ENCODE measurements around the gene MPI.
A peak's percentile ranks its signal among the peaks of the same experiment; 100 is the strongest.

Gene MPI

DNA sequence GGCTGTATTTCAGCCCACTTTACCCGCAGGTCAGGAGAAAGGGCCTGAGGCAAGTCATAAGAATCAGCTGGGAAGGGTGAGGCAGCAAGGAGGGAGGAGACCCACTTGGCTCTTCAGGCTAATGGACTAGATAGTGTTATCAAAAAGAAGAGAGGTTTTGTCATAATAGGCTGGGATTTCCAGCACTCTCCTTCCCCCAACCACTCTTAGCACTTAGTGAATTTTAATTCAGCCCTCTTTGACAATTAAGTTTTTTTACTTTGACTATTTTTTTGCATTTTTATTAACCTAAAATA is 771 bp downstream of the MPI start:
- Histone ChIP-seq H3K4me3 (ENCODE audit: low read length) (peak overlapping the region; percentile 85), H3K36me3 (replicated peaks; ENCODE audit: low read depth, low read length) (peaks cover 31% of the 10 kb centered on the region), H3K4me2 (ENCODE audit: low read length) (peak overlapping the region; percentile 98), H2AFZ (ENCODE audit: low read depth, low read length) (no peak overlapping the region), H3K9ac (ENCODE audit: low read length) (peak overlapping the region; percentile 93), H3K4me1 (ENCODE audit: low read length) (peaks cover 48% of the 10 kb centered on the region), H3K27ac (ENCODE audit: low read length) (peak overlapping the region; percentile 92), H3K9me3 (ENCODE audit: insufficient read depth, low read length) (no peaks in the 10 kb centered on the region), H3K79me2 (ENCODE audit: low read length) (peaks cover 38% of the 10 kb centered on the region), H3K27me3 (ENCODE audit: low read depth, low read length) (no peaks in the 10 kb centered on the region), H4K20me1 (ENCODE audit: insufficient read depth, low read length) (no peaks in the 10 kb centered on the region)
- no peak for TF ChIP-seq EZH2phosphoT487 (IDR thresholded peaks at IDR 0.05; ENCODE audit: low read depth)
- TF ChIP-seq, protein P1, sequence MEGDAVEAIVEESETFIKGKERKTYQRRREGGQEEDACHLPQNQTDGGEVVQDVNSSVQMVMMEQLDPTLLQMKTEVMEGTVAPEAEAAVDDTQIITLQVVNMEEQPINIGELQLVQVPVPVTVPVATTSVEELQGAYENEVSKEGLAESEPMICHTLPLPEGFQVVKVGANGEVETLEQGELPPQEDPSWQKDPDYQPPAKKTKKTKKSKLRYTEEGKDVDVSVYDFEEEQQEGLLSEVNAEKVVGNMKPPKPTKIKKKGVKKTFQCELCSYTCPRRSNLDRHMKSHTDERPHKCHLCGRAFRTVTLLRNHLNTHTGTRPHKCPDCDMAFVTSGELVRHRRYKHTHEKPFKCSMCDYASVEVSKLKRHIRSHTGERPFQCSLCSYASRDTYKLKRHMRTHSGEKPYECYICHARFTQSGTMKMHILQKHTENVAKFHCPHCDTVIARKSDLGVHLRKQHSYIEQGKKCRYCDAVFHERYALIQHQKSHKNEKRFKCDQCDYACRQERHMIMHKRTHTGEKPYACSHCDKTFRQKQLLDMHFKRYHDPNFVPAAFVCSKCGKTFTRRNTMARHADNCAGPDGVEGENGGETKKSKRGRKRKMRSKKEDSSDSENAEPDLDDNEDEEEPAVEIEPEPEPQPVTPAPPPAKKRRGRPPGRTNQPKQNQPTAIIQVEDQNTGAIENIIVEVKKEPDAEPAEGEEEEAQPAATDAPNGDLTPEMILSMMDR (IDR thresholded peaks at IDR 0.05; ENCODE audit: low read depth, low read length): no peak

- Histone ChIP-seq H3K27me3 (ENCODE audit: low read depth, low read length) (no peaks in the 10 kb centered on the region), H3K36me3 (replicated peaks; ENCODE audit: low read depth, low read length) (peaks cover 40% of the 10 kb centered on the region), H2AFZ (ENCODE audit: low read depth, low read length) (no peak overlapping the region), H3K27ac (ENCODE audit: low read length) (peak overlapping the region; percentile 92), H3K4me1 (ENCODE audit: low read length) (peaks cover 42% of the 10 kb centered on the region), H3K4me3 (ENCODE audit: low read length) (peak overlapping the region; percentile 85), H3K9ac (ENCODE audit: low read length) (peak overlapping the region; percentile 93; the same call in 1 of the 2 replicates), H4K20me1 (ENCODE audit: insufficient read depth, low read length) (no peaks in the 10 kb centered on the region), H3K4me2 (ENCODE audit: low read length) (peak overlapping the region; percentile 98), H3K9me3 (ENCODE audit: insufficient read depth, low read length) (no peaks in the 10 kb centered on the region), H3K79me2 (ENCODE audit: low read length) (peaks cover 38% of the 10 kb centered on the region)
- TF ChIP-seq, protein P1 (IDR thresholded peaks at IDR 0.05; ENCODE audit: low read depth, low read length): no peak
- no peak for TF ChIP-seq EZH2phosphoT487 (IDR thresholded peaks at IDR 0.05; ENCODE audit: low read depth)
These were observed 1.6 kb downstream of the MPI start for GRCh38 chr15:74891469-74891868.

- Histone ChIP-seq H3K4me2 (ENCODE audit: low read length) (peak overlapping the region; percentile 98), H3K36me3 (replicated peaks; ENCODE audit: low read depth, low read length) (peaks cover 48% of the 10 kb centered on the region), H3K9ac (ENCODE audit: low read length) (peak overlapping the region; percentile 93), H3K9me3 (ENCODE audit: insufficient read depth, low read length) (no peaks in the 10 kb centered on the region), H3K79me2 (ENCODE audit: low read length) (peaks cover 38% of the 10 kb centered on the region), H3K4me3 (ENCODE audit: low read length) (peak overlapping the region; percentile 85), H4K20me1 (ENCODE audit: insufficient read depth, low read length) (no peaks in the 10 kb centered on the region), H3K27ac (ENCODE audit: low read length) (peak overlapping the region; percentile 92), H3K27me3 (ENCODE audit: low read depth, low read length) (no peaks in the 10 kb centered on the region), H2AFZ (ENCODE audit: low read depth, low read length) (no peak overlapping the region), H3K4me1 (ENCODE audit: low read length) (peaks cover 41% of the 10 kb centered on the region)
- TF ChIP-seq, protein P1 (IDR thresholded peaks at IDR 0.05; ENCODE audit: low read depth, low read length): peak; percentile 32
- no peak for TF ChIP-seq EZH2phosphoT487 (IDR thresholded peaks at IDR 0.05; ENCODE audit: low read depth)
These were observed 2.5 kb downstream of the MPI start for GRCh38 chr15:74892313-74892712.

DNA sequence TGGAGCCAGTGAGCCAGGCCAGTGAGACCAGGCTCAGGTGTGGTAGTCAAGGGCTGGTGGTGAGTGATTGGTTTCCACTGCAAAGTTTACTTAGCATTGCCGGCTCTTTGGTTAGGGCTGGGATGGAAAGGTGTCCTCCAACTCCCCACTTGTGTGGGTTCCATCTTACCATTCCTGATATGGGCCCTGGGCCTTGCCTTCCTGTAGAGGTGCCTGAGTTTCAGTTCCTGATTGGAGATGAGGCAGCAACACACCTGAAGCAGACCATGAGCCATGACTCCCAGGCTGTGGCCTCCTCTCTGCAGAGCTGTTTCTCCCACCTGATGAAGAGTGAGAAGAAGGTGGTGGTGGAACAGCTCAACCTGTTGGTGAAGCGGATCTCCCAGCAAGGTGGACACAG is 3.1 kb downstream of the MPI start:
- no peaks in the 10 kb centered on the region for H3K9me3 ChIP-seq (ENCODE audit: insufficient read depth, low read length)
- TF ChIP-seq, protein P1 (IDR thresholded peaks at IDR 0.05; ENCODE audit: low read depth, low read length): no peak
- TF ChIP-seq EZH2phosphoT487 (IDR thresholded peaks at IDR 0.05; ENCODE audit: low read depth): no peak
- peak overlapping the region; percentile 80 for H3K9ac ChIP-seq (ENCODE audit: low read length)
- peaks cover 55% of the 10 kb centered on the region for H3K36me3 ChIP-seq (replicated peaks; ENCODE audit: low read depth, low read length)
- peaks cover 38% of the 10 kb centered on the region for H3K79me2 ChIP-seq (ENCODE audit: low read length)
- no peaks in the 10 kb centered on the region for H4K20me1 ChIP-seq (ENCODE audit: insufficient read depth, low read length)
- H3K4me2 ChIP-seq (ENCODE audit: low read length): peak overlapping the region; percentile 98
- peaks cover 41% of the 10 kb centered on the region for H3K4me1 ChIP-seq (ENCODE audit: low read length)
- peak overlapping the region; percentile 92 for H3K27ac ChIP-seq (ENCODE audit: low read length)
- H2AFZ ChIP-seq (ENCODE audit: low read depth, low read length): no peak overlapping the region
- H3K4me3 ChIP-seq (ENCODE audit: low read length): peak overlapping the region; percentile 32
- no peaks in the 10 kb centered on the region for H3K27me3 ChIP-seq (ENCODE audit: low read depth, low read length)
